HepG2 (cell line): Measurements from ENCODE around the gene KRTAP12-2. TPM values are rescaled to one million over a fixed set of nuclear protein-coding genes. Genes with fewer than 3 reads are reported as not detected.

Source experiments
- ATAC-seq: fragments of 200-7000 bp; cut with Tn5 transposase; 3 replicates; pipeline ENCODE4 v1.9.1; 2020; ENCODE audit warnings: mild to moderate bottlenecking, moderate library complexity
- BruUV-seq: library from RNA; stranded (reverse); fragments of 400-500 nt; replicated peaks from 2 replicates; lab custom pipeline; 2021; lab: Mats Ljungman, UMichigan
- CTCF ChIA-PET: fragments of 300-600 bp; formaldehyde crosslinking; extraction: SDS; loops from one replicate; lab custom pipeline; 2021; ENCODE audit warnings: low total read pairs, inconsistent platforms, low intra/inter-chr PET ratio; lab: Yijun Ruan, JAX
- POLR2A ChIA-PET: fragments of 350-600 bp; sonication (Branson Sonifier 250); formaldehyde crosslinking; loops from one replicate; lab custom pipeline; 2020; ENCODE audit warnings: antibody characterized with exemption, inconsistent platforms; lab: Yijun Ruan, JAX
- DNase-seq: peaks from one replicate; pipeline ENCODE4 v3.0.0-alpha.2; 2015; ENCODE audit warnings: low spot score
- FAIRE-seq: peaks from 3 replicates; lab custom pipeline; 2011; peaks lifted over from hg19 to GRCh38; lab: Jason Lieb, UNC
- H2AFZ ChIP-seq: one replicate; pipeline ENCODE4 v1.6.1; 2011; ENCODE audit warnings: low read length, inconsistent platforms
- H3K27ac ChIP-seq: fragments of 300-600 bp; 3 replicates; pipeline ENCODE4 v1.8.0; 2011; ENCODE audit warnings: mixed run types, mild to moderate bottlenecking, mixed read lengths, low read length, inconsistent platforms; ENCODE audit not compliant: insufficient read depth; ENCODE audit errors: extremely low read length
- H3K27me3 ChIP-seq, 2 experiments: fragments of 200-600 bp in 1 of 2; 2 replicates in 1 of 2; 3 replicates in 1 of 2; pipeline versions ENCODE4 v1.6.0 to v1.8.0; 2011; ENCODE audit warnings: low read length in 2 of 2, mild to moderate bottlenecking in 2 of 2, moderate library complexity in 2 of 2, inconsistent platforms in 1 of 2; ENCODE audit not compliant: insufficient read depth in 2 of 2, control insufficient read depth in 1 of 2
- H3K36me3 ChIP-seq, 2 experiments: fragments of 200-600 bp in 1 of 2; replicated peaks in 1 of 2; 2 replicates in 1 of 2; 3 replicates in 1 of 2; pipeline versions ENCODE4 v1.5.1 to v1.8.0; 2011; ENCODE audit warnings: low read length in 2 of 2, inconsistent platforms in 1 of 2; ENCODE audit not compliant: insufficient read depth in 2 of 2, control insufficient read depth in 1 of 2
- H3K4me1 ChIP-seq: 2 replicates; pipeline ENCODE4 v1.5.1; 2012; ENCODE audit warnings: low read length, inconsistent platforms; ENCODE audit not compliant: insufficient read depth
- H3K4me2 ChIP-seq: 2 replicates; pipeline ENCODE4 v1.6.0; 2011; ENCODE audit warnings: low read depth, low read length, inconsistent platforms
- H3K4me3 ChIP-seq, 3 experiments: fragments of 200-600 bp in 1 of 3; sonication (generic), shearing (Covaris generic) in 1 of 3; replicated peaks in 1 of 3; 2 replicates each; pipeline ENCODE4 v1.5.1; 2011 to 2016; ENCODE audit warnings: low read length in 3 of 3, inconsistent platforms in 2 of 3, low read depth in 2 of 3, mild to moderate bottlenecking in 2 of 3, control low read depth in 1 of 3, mixed read lengths in 1 of 3; ENCODE audit not compliant: insufficient read depth in 1 of 3
- H3K79me2 ChIP-seq: one replicate; pipeline ENCODE4 v1.6.1; 2011; ENCODE audit warnings: low read length, inconsistent platforms; ENCODE audit not compliant: insufficient read depth
- H3K9ac ChIP-seq: 2 replicates; pipeline ENCODE4 v1.6.0; 2011; ENCODE audit warnings: mild to moderate bottlenecking, low read depth, low read length, inconsistent platforms; ENCODE audit not compliant: insufficient read depth
- H3K9me3 ChIP-seq: 2 replicates; pipeline ENCODE4 v1.5.1; 2012; ENCODE audit warnings: mild to moderate bottlenecking, low read length
- H4K20me1 ChIP-seq: 2 replicates; pipeline ENCODE4 v1.6.0; 2011; ENCODE audit warnings: inconsistent platforms, mild to moderate bottlenecking, low read length, moderate library complexity; ENCODE audit not compliant: insufficient read depth
- BRD4 ChIP-seq: sonication (generic); formaldehyde crosslinking; IDR thresholded peaks from 2 replicates; pipeline ENCODE4 v1.4.0; 2020; ENCODE audit warnings: missing genetic modification reagents
- JARID2 ChIP-seq: sonication (generic); formaldehyde crosslinking; IDR thresholded peaks from 2 replicates; pipeline ENCODE4 v1.8.1; 2023; ENCODE audit warnings: missing genetic modification reagents, inconsistent platforms; ENCODE audit not compliant: insufficient replicate concordance
- KAT8 ChIP-seq: IDR thresholded peaks from 2 replicates; pipeline ENCODE4 v1.6.1; 2016; ENCODE audit warnings: missing genetic modification reagents, missing compliant biosample characterization
- MLX ChIP-seq: IDR thresholded peaks from 2 replicates; pipeline ENCODE4 v1.6.1; 2016
- NR0B2 ChIP-seq: sonication (generic); formaldehyde crosslinking; IDR thresholded peaks from 2 replicates; pipeline ENCODE4 v1.4.0; 2020; ENCODE audit warnings: mild to moderate bottlenecking, missing genetic modification reagents
- POLR2G ChIP-seq: fragments of 200-400 bp; formaldehyde crosslinking; IDR thresholded peaks from 2 replicates; pipeline ENCODE4 v1.6.1; 2018; ENCODE audit warnings: mild to moderate bottlenecking, low read depth, low read length, moderate library complexity
- TMF1 ChIP-seq: sonication (generic); formaldehyde crosslinking; IDR thresholded peaks from 2 replicates; pipeline ENCODE4 v1.8.1; 2022; ENCODE audit warnings: low read depth, missing genetic modification reagents
- TOE1 ChIP-seq: sonication (generic); formaldehyde crosslinking; IDR thresholded peaks from 2 replicates; pipeline ENCODE4 v1.4.0; 2020; ENCODE audit warnings: mild to moderate bottlenecking, missing genetic modification reagents
- ZFP62 ChIP-seq: sonication (generic); formaldehyde crosslinking; IDR thresholded peaks from 2 replicates; pipeline ENCODE4 v1.4.0; 2020; ENCODE audit warnings: missing genetic modification reagents
- ZNF263 ChIP-seq: sonication (generic); formaldehyde crosslinking; IDR thresholded peaks from 2 replicates; pipeline ENCODE4 v1.4.0; 2020; ENCODE audit warnings: missing genetic modification reagents
- ZNF446 ChIP-seq: sonication (generic); formaldehyde crosslinking; IDR thresholded peaks from 2 replicates; pipeline ENCODE4 v1.5.0; 2020; ENCODE audit warnings: mild to moderate bottlenecking, missing genetic modification reagents
- ZNF577 ChIP-seq: sonication (generic); formaldehyde crosslinking; IDR thresholded peaks from 2 replicates; pipeline ENCODE4 v1.4.0; 2020; ENCODE audit warnings: mild to moderate bottlenecking, low read depth, missing genetic modification reagents, borderline replicate concordance
- ZNF646 ChIP-seq: sonication (generic); formaldehyde crosslinking; IDR thresholded peaks from 2 replicates; pipeline ENCODE4 v1.9.0; 2021; ENCODE audit warnings: mild to moderate bottlenecking, missing genetic modification reagents
- WGBS: methylation state at CpG from one replicate; pipeline ENCODE4 v1.1.6; 2017; ENCODE audit warnings: low lambda C conversion rate; 5-methylcytosine and 5-hydroxymethylcytosine counted together
- in situ Hi-C: cut with HindIII; loops from 2 replicates; pipeline ENCODE4 v1.10.0; 2017; ENCODE audit warnings: low pct_unique_long_range_greater_than_20kb; ENCODE audit not compliant: extremely low pct_ligation_motif_present
- intact Hi-C: fragments of 100-400 bp; cut with micrococcal nuclease; formaldehyde crosslinking; loops from one replicate; pipeline ENCODE4 v1.10.0; 2022; ENCODE audit not compliant: unreplicated experiment
- polyA plus RNA-seq, 8 experiments: library from polyadenylated mRNA; depleted of rRNA in 3 of 8; stranded (reverse) in 7 of 8; unstranded in 1 of 8; fragments of >200 nt; fragmentation: Illumina TruSeq in 4 of 8; extraction: Trizol in 4 of 8; gene quantifications; 2 replicates each; pipeline versions ENCODE4 v1.2.1 to v1.2.3, GENCODE V29; 2011 to 2016; ENCODE audit warnings: low read depth in 4 of 8, missing spikeins in 1 of 8, mixed read lengths in 1 of 8; ENCODE audit not compliant: insufficient read depth in 1 of 8
- total RNA-seq, 5 experiments: library from RNA; depleted of rRNA; stranded (reverse); fragments of >200 nt; fragmentation: Illumina TruSeq; extraction: Trizol; gene quantifications; 2 replicates each; pipeline ENCODE4 v1.2.3, GENCODE V29; 2016; ENCODE audit warnings: low read depth in 1 of 5
- TF ChIP-seq, protein P1 (sequence below): sonication (generic); formaldehyde crosslinking; IDR thresholded peaks from 2 replicates; pipeline ENCODE4 v1.5.1; 2020; ENCODE audit warnings: missing genetic modification reagents, mild to moderate bottlenecking, borderline replicate concordance
- TF ChIP-seq, protein P2 (sequence below): sonication (generic); formaldehyde crosslinking; IDR thresholded peaks from 2 replicates; pipeline ENCODE4 v1.9.0; 2022; ENCODE audit warnings: missing genetic modification reagents, mild to moderate bottlenecking, borderline replicate concordance

KRTAP12-2 gene
- total and polyA plus RNA-seq, 2 of the 13 experiments (the other 11 are each of a cell fraction or from before 2014, with no cell fraction given) = not detected

- H4K20me1 ChIP-seq = no peaks in the 10 kb centered on the region
- H2AFZ ChIP-seq = no peak overlapping the region
- H3K4me3 ChIP-seq = no peak overlapping the region
- no peaks in the 10 kb centered on the region for H3K4me1 ChIP-seq
- 55% methylated on average over 8 of the region's 13 CpGs for WGBS
- H3K79me2 ChIP-seq = no peaks in the 10 kb centered on the region
- no peak overlapping the region for H3K9ac ChIP-seq
- intact Hi-C loops = no loop called here
- no peaks in the 10 kb centered on the region for H3K36me3 ChIP-seq
- no TSS peak for BruUV-seq
- in situ Hi-C loops = no loop called here
- CTCF ChIA-PET = no interaction called here
- H3K27me3 ChIP-seq = peaks cover 1 to 24% of the 10 kb centered on the region in 2 experiments; a peak in 2 of 5 replicates
- POLR2A ChIA-PET = no interaction called here
- FAIRE-seq (no peak), ATAC-seq (no peak), DNase-seq (no peak)
- no peaks in the 10 kb centered on the region for H3K9me3 ChIP-seq
- H3K4me2 ChIP-seq = no peak overlapping the region
- no peak overlapping the region for H3K27ac ChIP-seq
- TF ChIP-seq NR0B2 (CRISPR knock-in tag) (no peak), ZNF577 (CRISPR knock-in tag) (no peak), JARID2 (CRISPR knock-in tag) (no peak), ZNF263 (no peak), ZNF446 (CRISPR knock-in tag) (no peak), ZNF646 (no peak), POLR2G (no peak), TOE1 (CRISPR knock-in tag) (no peak), ZFP62 (CRISPR knock-in tag) (no peak), TMF1 (CRISPR knock-in tag) (no peak), BRD4 (CRISPR knock-in tag) (no peak), KAT8 (no peak), MLX (no peak)
- TF ChIP-seq, protein P1, sequence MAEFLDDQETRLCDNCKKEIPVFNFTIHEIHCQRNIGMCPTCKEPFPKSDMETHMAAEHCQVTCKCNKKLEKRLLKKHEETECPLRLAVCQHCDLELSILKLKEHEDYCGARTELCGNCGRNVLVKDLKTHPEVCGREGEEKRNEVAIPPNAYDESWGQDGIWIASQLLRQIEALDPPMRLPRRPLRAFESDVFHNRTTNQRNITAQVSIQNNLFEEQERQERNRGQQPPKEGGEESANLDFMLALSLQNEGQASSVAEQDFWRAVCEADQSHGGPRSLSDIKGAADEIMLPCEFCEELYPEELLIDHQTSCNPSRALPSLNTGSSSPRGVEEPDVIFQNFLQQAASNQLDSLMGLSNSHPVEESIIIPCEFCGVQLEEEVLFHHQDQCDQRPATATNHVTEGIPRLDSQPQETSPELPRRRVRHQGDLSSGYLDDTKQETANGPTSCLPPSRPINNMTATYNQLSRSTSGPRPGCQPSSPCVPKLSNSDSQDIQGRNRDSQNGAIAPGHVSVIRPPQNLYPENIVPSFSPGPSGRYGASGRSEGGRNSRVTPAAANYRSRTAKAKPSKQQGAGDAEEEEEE (CRISPR knock-in tag) = no peak
- TF ChIP-seq, protein P2, sequence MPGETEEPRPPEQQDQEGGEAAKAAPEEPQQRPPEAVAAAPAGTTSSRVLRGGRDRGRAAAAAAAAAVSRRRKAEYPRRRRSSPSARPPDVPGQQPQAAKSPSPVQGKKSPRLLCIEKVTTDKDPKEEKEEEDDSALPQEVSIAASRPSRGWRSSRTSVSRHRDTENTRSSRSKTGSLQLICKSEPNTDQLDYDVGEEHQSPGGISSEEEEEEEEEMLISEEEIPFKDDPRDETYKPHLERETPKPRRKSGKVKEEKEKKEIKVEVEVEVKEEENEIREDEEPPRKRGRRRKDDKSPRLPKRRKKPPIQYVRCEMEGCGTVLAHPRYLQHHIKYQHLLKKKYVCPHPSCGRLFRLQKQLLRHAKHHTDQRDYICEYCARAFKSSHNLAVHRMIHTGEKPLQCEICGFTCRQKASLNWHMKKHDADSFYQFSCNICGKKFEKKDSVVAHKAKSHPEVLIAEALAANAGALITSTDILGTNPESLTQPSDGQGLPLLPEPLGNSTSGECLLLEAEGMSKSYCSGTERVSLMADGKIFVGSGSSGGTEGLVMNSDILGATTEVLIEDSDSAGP (CRISPR knock-in tag) = no peak
Measured at GRCh38 chr21:44677881-44678280, 11.2 kb upstream of the KRTAP12-2 start.
